ENCODE data around the gene SIGLEC12. TPM values are rescaled to one million over a fixed set of nuclear protein-coding genes. Genes with fewer than 3 reads are reported as not detected.

Gene SIGLEC12
- total and polyA plus RNA-seq, 9 of the 15 experiments (the other 6 are each of a cell fraction or from before 2014, with no cell fraction given) = 0.08 to 1.3 (median 0.54) TPM

GRCh38 chr19:51509823-51510660, 8.4 kb upstream of the SIGLEC12 start (continued):
- TF ChIP-seq ZNF395 (CRISPR knock-in tag; IDR thresholded peaks at IDR 0.05) = peak; percentile 55; the same call in 1 of the 2 replicates
- 0 out of 2 replicates have a peak, but pooled peaks have one; percentile 15 for TF ChIP-seq EGR1 (conservative IDR thresholded peaks at IDR 0.05)
- 0 out of 2 replicates have a peak, but pooled peaks have one; percentile 13 for TF ChIP-seq ZFX (CRISPR knock-in tag; IDR thresholded peaks at IDR 0.05)
- TF ChIP-seq ZNF311 (CRISPR knock-in tag; IDR thresholded peaks at IDR 0.05) = no peak
- peak; percentile 43; the same call in 1 of the 2 replicates for TF ChIP-seq SMAD4 (CRISPR knock-in tag; conservative IDR thresholded peaks at IDR 0.05)
- TF ChIP-seq DMBX1 (CRISPR knock-in tag; IDR thresholded peaks at IDR 0.05; ENCODE audit: borderline replicate concordance) = peak; percentile 40; the same call in 1 of the 2 replicates
- TF ChIP-seq ETV5 (CRISPR knock-in tag; IDR thresholded peaks at IDR 0.05; ENCODE audit: low read depth) = 0 out of 2 replicates have a peak, but pooled peaks have one; percentile 21
- peak in 1 of 2 experiments; percentile 25; a peak in 1 of 4 replicates for TF ChIP-seq RCOR1 (IDR thresholded peaks at IDR 0.05; ENCODE audit: borderline replicate concordance in 1 of 2, low read depth in 2 of 2, low read length in 2 of 2)
- TF ChIP-seq JUND (IDR thresholded peaks at IDR 0.05; ENCODE audit: borderline replicate concordance, low read depth, low read length) = no peak
- TF ChIP-seq JUND (tag; IDR thresholded peaks at IDR 0.05; ENCODE audit: borderline replicate concordance, low read depth, low read length) = no peak; the same call in 2 of the 3 replicates
- peak; percentile 28; the same call in 1 of the 2 replicates for TF ChIP-seq REST (IDR thresholded peaks at IDR 0.05; ENCODE audit: borderline replicate concordance)
- no peak for TF ChIP-seq REST (CRISPR knock-in tag; IDR thresholded peaks at IDR 0.05; ENCODE audit: low read depth)
- TF ChIP-seq ID3 (CRISPR knock-in tag; IDR thresholded peaks at IDR 0.05) = no peak
- TF ChIP-seq ID3 (tag; IDR thresholded peaks at IDR 0.05) = 0 out of 2 replicates have a peak, but pooled peaks have one; percentile 18
- TF ChIP-seq CTBP1 (IDR thresholded peaks at IDR 0.05; ENCODE audit: borderline replicate concordance) = peak; percentile 26; the same call in 1 of the 2 replicates
- 0 out of 2 replicates have a peak, but pooled peaks have one; percentile 18 for TF ChIP-seq MTA1 (IDR thresholded peaks at IDR 0.05; ENCODE audit: borderline replicate concordance)

All from K562 (cell line).